HepG2 (cell line): ENCODE data around the gene RGSL1. TPM values are rescaled to one million over a fixed set of nuclear protein-coding genes. Genes with fewer than 3 reads are reported as not detected.

ENCODE experiments used
- ATAC-seq: fragments of 200-7000 bp; cut with Tn5 transposase; 3 replicates; pipeline ENCODE4 v1.9.1; 2020; ENCODE audit warnings: mild to moderate bottlenecking, moderate library complexity
- BruUV-seq: library from RNA; stranded (reverse); fragments of 400-500 nt; replicated peaks from 2 replicates; lab custom pipeline; 2021; lab: Mats Ljungman, UMichigan
- CTCF ChIA-PET: fragments of 300-600 bp; formaldehyde crosslinking; extraction: SDS; loops from one replicate; lab custom pipeline; 2021; ENCODE audit warnings: low total read pairs, inconsistent platforms, low intra/inter-chr PET ratio; lab: Yijun Ruan, JAX
- POLR2A ChIA-PET: fragments of 350-600 bp; sonication (Branson Sonifier 250); formaldehyde crosslinking; loops from one replicate; lab custom pipeline; 2020; ENCODE audit warnings: antibody characterized with exemption, inconsistent platforms; lab: Yijun Ruan, JAX
- DNase-seq: peaks from one replicate; pipeline ENCODE4 v3.0.0-alpha.2; 2015; ENCODE audit warnings: low spot score
- FAIRE-seq: peaks from 3 replicates; lab custom pipeline; 2011; peaks lifted over from hg19 to GRCh38; lab: Jason Lieb, UNC
- H2AFZ ChIP-seq: one replicate; pipeline ENCODE4 v1.6.1; 2011; ENCODE audit warnings: low read length, inconsistent platforms
- H3K27ac ChIP-seq: fragments of 300-600 bp; 3 replicates; pipeline ENCODE4 v1.8.0; 2011; ENCODE audit warnings: mixed run types, mild to moderate bottlenecking, mixed read lengths, low read length, inconsistent platforms; ENCODE audit not compliant: insufficient read depth; ENCODE audit errors: extremely low read length
- H3K27me3 ChIP-seq, 2 experiments: fragments of 200-600 bp in 1 of 2; 2 replicates in 1 of 2; 3 replicates in 1 of 2; pipeline versions ENCODE4 v1.6.0 to v1.8.0; 2011; ENCODE audit warnings: low read length in 2 of 2, mild to moderate bottlenecking in 2 of 2, moderate library complexity in 2 of 2, inconsistent platforms in 1 of 2; ENCODE audit not compliant: insufficient read depth in 2 of 2, control insufficient read depth in 1 of 2
- H3K36me3 ChIP-seq, 2 experiments: fragments of 200-600 bp in 1 of 2; replicated peaks in 1 of 2; 2 replicates in 1 of 2; 3 replicates in 1 of 2; pipeline versions ENCODE4 v1.5.1 to v1.8.0; 2011; ENCODE audit warnings: low read length in 2 of 2, inconsistent platforms in 1 of 2; ENCODE audit not compliant: insufficient read depth in 2 of 2, control insufficient read depth in 1 of 2
- H3K4me1 ChIP-seq: 2 replicates; pipeline ENCODE4 v1.5.1; 2012; ENCODE audit warnings: low read length, inconsistent platforms; ENCODE audit not compliant: insufficient read depth
- H3K4me2 ChIP-seq: 2 replicates; pipeline ENCODE4 v1.6.0; 2011; ENCODE audit warnings: low read depth, low read length, inconsistent platforms
- H3K4me3 ChIP-seq, 3 experiments: fragments of 200-600 bp in 1 of 3; sonication (generic), shearing (Covaris generic) in 1 of 3; replicated peaks in 1 of 3; 2 replicates each; pipeline ENCODE4 v1.5.1; 2011 to 2016; ENCODE audit warnings: low read length in 3 of 3, inconsistent platforms in 2 of 3, low read depth in 2 of 3, mild to moderate bottlenecking in 2 of 3, control low read depth in 1 of 3, mixed read lengths in 1 of 3; ENCODE audit not compliant: insufficient read depth in 1 of 3
- H3K79me2 ChIP-seq: one replicate; pipeline ENCODE4 v1.6.1; 2011; ENCODE audit warnings: low read length, inconsistent platforms; ENCODE audit not compliant: insufficient read depth
- H3K9ac ChIP-seq: 2 replicates; pipeline ENCODE4 v1.6.0; 2011; ENCODE audit warnings: mild to moderate bottlenecking, low read depth, low read length, inconsistent platforms; ENCODE audit not compliant: insufficient read depth
- H3K9me3 ChIP-seq: 2 replicates; pipeline ENCODE4 v1.5.1; 2012; ENCODE audit warnings: mild to moderate bottlenecking, low read length
- H4K20me1 ChIP-seq: 2 replicates; pipeline ENCODE4 v1.6.0; 2011; ENCODE audit warnings: inconsistent platforms, mild to moderate bottlenecking, low read length, moderate library complexity; ENCODE audit not compliant: insufficient read depth
- CREB1 ChIP-seq, 2 experiments: fragments of 450-650 bp in 1 of 2; IDR thresholded peaks; 2 replicates each; pipeline ENCODE4 v1.6.1; 2016 to 2017; ENCODE audit warnings: control low read depth in 1 of 2, mild to moderate bottlenecking in 1 of 2, missing compliant biosample characterization in 1 of 2, missing genetic modification characterization in 1 of 2
- RFXAP ChIP-seq: sonication (generic); formaldehyde crosslinking; IDR thresholded peaks from 2 replicates; pipeline ENCODE4 v1.4.0; 2020; ENCODE audit warnings: missing genetic modification reagents, borderline replicate concordance
- SMC3 ChIP-seq: IDR thresholded peaks from 2 replicates; pipeline ENCODE4 v1.6.1; 2011; ENCODE audit warnings: low read length, improper control_type of control experiment
- THYN1 ChIP-seq: sonication (generic); formaldehyde crosslinking; IDR thresholded peaks from 2 replicates; pipeline ENCODE4 v1.8.1; 2023; ENCODE audit warnings: low read depth, mild to moderate bottlenecking, moderate library complexity, missing genetic modification reagents, borderline replicate concordance
- ZNF24 ChIP-seq: fragments of 450-650 bp; IDR thresholded peaks from 2 replicates; pipeline ENCODE4 v1.6.1; 2017; ENCODE audit warnings: antibody characterized with exemption, mild to moderate bottlenecking
- ZNF33B ChIP-seq: sonication (generic); formaldehyde crosslinking; IDR thresholded peaks from 2 replicates; pipeline ENCODE4 v1.5.1; 2020; ENCODE audit warnings: mild to moderate bottlenecking, missing genetic modification reagents
- ZNF343 ChIP-seq: sonication (generic); formaldehyde crosslinking; IDR thresholded peaks from 2 replicates; pipeline ENCODE4 v1.4.0; 2020; ENCODE audit warnings: mild to moderate bottlenecking, missing genetic modification reagents
- WGBS: methylation state at CpG from one replicate; pipeline ENCODE4 v1.1.6; 2017; ENCODE audit warnings: low lambda C conversion rate; 5-methylcytosine and 5-hydroxymethylcytosine counted together
- in situ Hi-C: cut with HindIII; loops from 2 replicates; pipeline ENCODE4 v1.10.0; 2017; ENCODE audit warnings: low pct_unique_long_range_greater_than_20kb; ENCODE audit not compliant: extremely low pct_ligation_motif_present
- intact Hi-C: fragments of 100-400 bp; cut with micrococcal nuclease; formaldehyde crosslinking; loops from one replicate; pipeline ENCODE4 v1.10.0; 2022; ENCODE audit not compliant: unreplicated experiment
- polyA plus RNA-seq, 8 experiments: library from polyadenylated mRNA; depleted of rRNA in 3 of 8; stranded (reverse) in 7 of 8; unstranded in 1 of 8; fragments of >200 nt; fragmentation: Illumina TruSeq in 4 of 8; extraction: Trizol in 4 of 8; gene quantifications; 2 replicates each; pipeline versions ENCODE4 v1.2.1 to v1.2.3, GENCODE V29; 2011 to 2016; ENCODE audit warnings: low read depth in 4 of 8, missing spikeins in 1 of 8, mixed read lengths in 1 of 8; ENCODE audit not compliant: insufficient read depth in 1 of 8
- total RNA-seq, 5 experiments: library from RNA; depleted of rRNA; stranded (reverse); fragments of >200 nt; fragmentation: Illumina TruSeq; extraction: Trizol; gene quantifications; 2 replicates each; pipeline ENCODE4 v1.2.3, GENCODE V29; 2016; ENCODE audit warnings: low read depth in 1 of 5

Gene RGSL1
- total and polyA plus RNA-seq, 2 of the 13 experiments (the other 11 are each of a cell fraction or from before 2014, with no cell fraction given), result not detected

DNA sequence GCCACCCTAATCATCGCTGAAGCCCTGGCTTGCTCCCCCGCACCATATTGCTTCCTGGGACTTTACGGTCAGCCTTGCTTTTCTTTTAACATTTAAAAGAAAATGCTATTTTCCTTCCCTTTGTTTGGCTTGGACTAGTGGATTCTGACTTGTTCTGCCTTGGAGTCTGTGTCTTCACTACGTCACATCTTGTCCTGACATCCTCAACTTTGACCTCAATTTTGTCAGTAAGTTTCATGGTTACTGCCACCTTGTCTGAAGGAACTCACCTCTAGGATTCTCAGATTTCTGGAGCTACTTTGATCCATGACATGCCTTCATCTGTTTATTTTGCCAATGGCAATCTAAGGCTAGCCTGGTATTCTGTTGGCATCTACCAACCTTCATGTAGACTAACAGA is 134.8 kb downstream of the RGSL1 start:
- H3K79me2 ChIP-seq, result no peaks in the 10 kb centered on the region
- POLR2A ChIA-PET, result no interaction called here
- in situ Hi-C loops (no loop called here), intact Hi-C loops (no loop called here)
- H3K36me3 ChIP-seq, result no peaks in the 10 kb centered on the region
- no peak overlapping the region for H3K4me3 ChIP-seq
- no peak for TF ChIP-seq RFXAP
- TF ChIP-seq CREB1 (IDR thresholded peaks at IDR 0.05), result peak; percentile 33; the same call in 1 of the 2 replicates
- no peak for TF ChIP-seq CREB1 (CRISPR knock-in tag; IDR thresholded peaks at IDR 0.05)
- H3K9ac ChIP-seq, result no peak overlapping the region
- WGBS, result 35% methylated on average over 4 of the region's 4 CpGs
- BruUV-seq, result no TSS peak
- no peak overlapping the region for H2AFZ ChIP-seq
- no peak for DNase-seq
- H3K4me2 ChIP-seq, result no peak overlapping the region
- peaks cover 9% of the 10 kb centered on the region for H3K4me1 ChIP-seq
- H3K27me3 ChIP-seq, result no peaks in the 10 kb centered on the region; a peak in 1 of 5 replicates
- no peaks in the 10 kb centered on the region for H3K9me3 ChIP-seq
- no peaks in the 10 kb centered on the region for H4K20me1 ChIP-seq
- CTCF ChIA-PET, result no interaction called here
- H3K27ac ChIP-seq, result no peak overlapping the region
- no peak for ATAC-seq
- no peak for FAIRE-seq

DNA sequence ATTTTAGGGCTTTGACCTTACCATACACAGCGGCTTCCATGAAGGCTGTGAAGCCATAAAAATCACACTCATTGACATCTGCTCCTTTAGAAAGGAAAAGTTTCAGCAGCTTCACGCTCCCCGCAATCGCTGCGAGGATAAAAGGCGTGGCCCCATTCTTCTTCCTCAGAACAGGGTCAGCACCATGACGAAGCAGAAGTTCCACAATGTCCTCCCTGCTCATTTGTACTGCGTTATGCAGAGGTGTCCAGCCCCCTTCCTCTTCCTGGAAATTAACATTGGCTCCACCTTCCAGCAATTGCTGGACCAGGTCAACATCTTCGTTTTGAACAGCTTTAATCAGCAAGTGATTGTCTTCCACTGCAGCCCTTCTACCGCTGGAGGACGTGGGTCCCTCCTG is 136.4 kb downstream of the RGSL1 start:
- TF ChIP-seq SMC3 (no peak), ZNF343 (no peak), THYN1 (CRISPR knock-in tag) (no peak), ZNF33B (CRISPR knock-in tag) (no peak), ZNF24 (no peak)
- POLR2A ChIA-PET, result no interaction called here
- no TSS peak for BruUV-seq
- H3K4me2 ChIP-seq, result no peak overlapping the region
- no peaks in the 10 kb centered on the region for H4K20me1 ChIP-seq
- no peak for DNase-seq
- no peaks in the 10 kb centered on the region for H3K9me3 ChIP-seq
- no peaks in the 10 kb centered on the region; a peak in 1 of 5 replicates for H3K27me3 ChIP-seq
- ATAC-seq, result no peak
- H3K4me1 ChIP-seq, result peaks cover 9% of the 10 kb centered on the region
- H3K9ac ChIP-seq, result no peak overlapping the region
- FAIRE-seq, result no peak
- H3K4me3 ChIP-seq, result no peak overlapping the region
- no peaks in the 10 kb centered on the region for H3K79me2 ChIP-seq
- 74% methylated on average over 11 of the region's 11 CpGs for WGBS
- no peak overlapping the region for H2AFZ ChIP-seq
- CTCF ChIA-PET, result no interaction called here
- no peaks in the 10 kb centered on the region for H3K36me3 ChIP-seq
- H3K27ac ChIP-seq, result no peak overlapping the region
- intact Hi-C loops (no loop called here), in situ Hi-C loops (no loop called here)
